T-helper 2 cell treated with Interferon-gamma antibody and Interleukin-4, amounts not matched to agents 100 ng/mL and 5 ng/mL, for 36 hours (primary cell): Measurements from ENCODE around the gene TMEM97. TPM values are rescaled to one million over a fixed set of nuclear protein-coding genes. Genes with fewer than 3 reads are reported as not detected.

Experiments
- intact Hi-C: fragments of 100-400 bp; cut with micrococcal nuclease; formaldehyde crosslinking; loops from one replicate; pipeline ENCODE4 v1.15.1; 2023
- total RNA-seq: library from RNA; stranded (reverse); gene quantifications from 2 replicates; pipeline ENCODE4 v1.2.3, GENCODE V29; 2022

The TMEM97 gene
- total RNA-seq, 1 donor from 2014 or later = 34.4 TPM

DNA sequence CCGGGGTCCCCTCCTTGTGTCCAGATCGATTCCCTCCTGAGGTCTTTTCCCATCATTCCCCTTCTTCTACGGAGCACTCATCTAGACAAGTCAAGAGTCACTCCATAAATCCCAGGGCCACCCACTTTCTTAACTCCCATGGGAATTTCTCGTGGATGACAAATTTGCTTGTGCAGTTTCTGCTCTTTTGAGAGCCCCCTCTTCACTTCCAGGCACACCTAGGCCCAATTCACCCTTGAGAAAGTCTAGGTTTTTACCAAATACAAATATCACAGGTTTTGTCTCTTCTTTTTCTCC, 38.8 kb downstream of the TMEM97 start:
- intact Hi-C loops = loop anchor here (1.0 kb wide), 4 partner anchors 13 to 39 kb away; partner anchors contain the start of genes IFT20, SARM1, TMEM97 and TNFAIP1

DNA sequence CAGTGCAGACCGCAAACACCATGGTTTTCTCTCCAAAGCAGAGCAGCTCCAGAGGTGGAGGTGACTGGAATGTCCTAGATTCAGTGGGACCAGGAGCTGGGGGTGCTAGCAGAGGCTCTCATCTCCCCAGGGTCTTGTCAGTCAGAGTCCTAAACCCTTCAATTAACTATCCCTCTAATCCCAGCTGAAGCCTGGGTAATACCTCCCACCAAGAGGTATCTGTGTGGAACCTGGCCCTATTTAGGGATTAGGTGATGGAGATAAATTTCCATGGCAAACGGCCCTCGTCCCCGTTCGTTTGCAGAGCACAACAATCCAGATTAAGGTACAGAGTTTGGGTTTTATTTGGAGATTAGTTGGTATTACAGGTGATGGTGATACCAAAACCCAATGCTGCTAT, 44.2 kb downstream of the TMEM97 start:
- intact Hi-C loops = no loop called here

GRCh38 chr17:28363776-28364650, 45.0 kb downstream of the TMEM97 start:
- intact Hi-C loops = no loop called here

DNA sequence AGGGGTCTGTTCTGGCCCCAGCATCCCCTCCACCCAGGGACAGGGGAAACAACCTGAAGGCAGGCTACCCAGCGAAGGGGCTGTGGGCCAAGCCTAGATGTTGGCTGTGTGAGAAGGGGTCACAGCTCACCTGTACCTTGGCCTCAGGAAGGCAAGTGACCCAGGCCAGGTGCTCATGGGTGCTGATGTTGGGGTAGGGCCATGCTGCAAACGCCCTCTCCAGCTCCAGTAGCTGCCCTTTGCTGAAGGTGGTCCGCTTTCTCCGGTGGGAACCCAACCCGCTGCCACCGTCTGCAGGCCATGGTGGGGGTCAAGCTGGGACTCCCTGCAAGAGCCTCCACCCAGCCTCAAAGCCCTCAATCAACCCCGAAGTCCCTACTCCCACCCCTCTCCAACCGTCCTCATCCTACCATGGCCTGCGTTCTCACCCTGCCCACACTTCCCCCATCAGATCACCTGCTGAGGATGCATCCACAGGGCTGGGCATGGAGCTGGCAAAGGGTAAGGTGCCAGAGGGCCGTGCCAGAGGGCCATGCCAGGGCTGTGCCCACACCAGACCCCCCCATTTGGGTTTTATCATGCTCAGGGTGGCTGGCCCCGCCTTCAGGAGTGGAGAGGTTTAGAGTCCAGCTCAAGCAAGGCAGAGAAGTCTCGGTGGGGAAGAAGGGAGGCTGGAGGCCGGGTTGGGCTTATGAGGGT, 45.8 kb downstream of the TMEM97 start, which contains the start of gene SEBOX:
TSS of gene SEBOX (minus strand) at position 535 of the 699 bp plus-strand sequence. CDS start at position 487, 48 bp downstream.
- intact Hi-C loops = no loop called here

DNA sequence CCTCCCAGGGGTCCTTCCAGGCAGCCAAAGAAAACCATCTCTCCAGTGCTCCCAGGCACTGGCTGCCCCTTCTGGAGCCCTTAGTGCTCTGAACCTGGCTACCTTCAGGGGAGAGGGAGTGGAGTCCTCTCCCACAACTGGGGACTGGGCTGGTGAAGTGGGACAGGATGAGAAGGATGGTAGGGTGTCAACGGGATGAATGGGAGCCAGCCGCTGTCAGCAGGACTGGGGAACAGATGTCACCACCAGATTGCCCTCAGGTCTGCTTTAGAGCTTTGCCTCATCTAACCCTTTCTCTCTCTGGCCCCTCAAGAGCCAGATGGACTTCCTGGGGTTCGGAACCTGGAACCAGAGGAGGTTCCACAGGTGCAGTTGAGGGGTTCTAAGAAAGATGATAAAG, 46.5 kb downstream of the TMEM97 start:
- intact Hi-C loops = no loop called here

GRCh38 chr17:28366605-28367004, 47.6 kb downstream of the TMEM97 start:
- intact Hi-C loops = no loop called here

DNA sequence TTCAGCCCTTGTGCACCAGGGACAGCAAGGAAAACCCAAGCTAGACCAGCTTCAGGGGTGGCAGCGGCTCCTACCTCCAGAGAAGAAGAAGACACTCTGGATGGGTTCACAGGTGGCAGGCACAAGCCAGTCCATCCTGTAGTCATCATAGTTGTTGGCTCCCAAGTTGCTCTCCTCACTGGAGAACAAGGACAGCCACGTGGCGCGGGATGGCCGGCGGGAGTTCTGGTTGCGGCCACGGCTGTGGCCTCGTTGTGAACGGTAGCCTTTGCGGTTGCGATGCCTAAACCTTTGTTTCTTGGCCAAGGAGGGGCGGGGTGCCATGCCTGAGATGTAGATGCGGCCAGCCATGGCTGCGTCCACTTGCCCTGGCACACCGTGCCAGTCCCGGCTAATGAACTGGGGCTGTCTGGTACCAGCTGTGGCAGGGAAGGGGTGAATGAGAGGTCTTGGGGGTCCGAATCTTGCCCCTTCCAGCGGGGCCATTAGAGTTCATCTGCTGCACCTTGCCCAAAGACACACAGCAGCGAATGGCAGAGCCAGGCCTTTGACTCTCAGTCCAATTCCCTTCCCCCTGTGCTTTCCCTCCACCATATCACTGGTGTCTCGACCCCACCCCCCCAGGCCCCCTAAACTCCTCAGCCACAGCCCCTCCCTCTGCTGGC, 48.8 kb downstream of the TMEM97 start:
- intact Hi-C loops = no loop called here

GRCh38 chr17:28368306-28368831, 49.4 kb downstream of the TMEM97 start:
- intact Hi-C loops = no loop called here

- intact Hi-C loops = no loop called here
Observed at GRCh38 chr17:28368915-28369683, 50.1 kb downstream of the TMEM97 start.

- intact Hi-C loops = loop anchor here (2.0 to 10.0 kb wide), 2 partner anchors 51 to 175 kb away; partner anchors contain the start of gene TMEM97
Observed at GRCh38 chr17:28369684-28370034, 50.7 kb downstream of the TMEM97 start.

GRCh38 chr17:28370035-28370743, 51.2 kb downstream of the TMEM97 start, which contains the start of gene VTN:
Gene VTN, minus strand, starts transcription at chr17:28370307. Its CDS starts 104 bp downstream, at chr17:28370203.
- intact Hi-C loops = loop anchor here (2.0 to 10.0 kb wide), 2 partner anchors 51 to 175 kb away; partner anchors contain the start of gene TMEM97

- intact Hi-C loops = loop anchor here (1.0 to 10.0 kb wide), 4 partner anchors 13 to 174 kb away; partner anchors contain the start of genes POLDIP2 and TMEM97
Observed at GRCh38 chr17:28370744-28371103, 51.7 kb downstream of the TMEM97 start.

DNA sequence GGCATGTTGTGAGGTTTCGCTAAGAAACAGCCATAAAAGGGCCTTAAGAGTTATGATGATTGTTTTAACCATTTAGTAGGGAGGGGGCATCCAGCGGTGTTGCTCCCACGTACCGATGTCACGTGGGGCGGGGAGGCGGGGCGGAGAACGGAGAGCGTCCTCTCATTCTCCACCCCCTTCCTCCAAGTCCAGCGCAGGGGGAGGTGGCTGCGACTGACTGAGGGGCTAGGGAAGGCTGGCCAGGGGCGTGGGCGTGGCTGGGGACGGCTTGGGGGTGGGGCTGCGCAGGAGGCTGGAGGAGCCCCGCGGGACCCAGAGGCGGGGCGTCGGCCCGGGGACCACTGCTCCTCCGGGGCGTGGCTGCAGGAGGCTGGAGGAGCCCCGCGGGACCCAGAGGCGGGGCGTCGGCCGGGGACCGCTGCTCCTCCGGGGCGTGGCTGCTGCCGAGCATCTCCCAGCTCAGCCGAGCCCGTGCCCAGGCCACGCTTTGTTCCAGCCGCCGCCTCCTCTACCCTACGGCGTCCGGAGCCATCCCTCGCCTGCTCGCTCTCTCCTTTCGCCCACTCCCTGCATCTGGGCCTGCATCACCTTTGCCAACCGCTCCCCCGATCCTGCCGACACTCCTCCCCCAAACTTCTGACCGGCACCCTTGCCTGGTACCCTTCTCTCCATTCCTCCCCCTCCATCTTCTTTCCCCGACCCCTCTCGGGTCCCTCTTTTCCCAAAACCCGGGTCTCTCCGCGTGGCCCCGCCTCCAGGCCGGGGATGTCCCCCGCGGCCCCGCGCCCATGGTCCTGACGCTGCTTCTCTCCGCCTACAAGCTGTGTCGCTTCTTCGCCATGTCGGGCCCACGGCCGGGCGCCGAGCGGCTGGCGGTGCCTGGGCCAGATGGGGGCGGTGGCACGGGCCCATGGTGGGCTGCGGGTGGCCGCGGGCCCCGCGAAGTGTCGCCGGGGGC, 52.5 kb downstream of the TMEM97 start, which contains the start of gene SARM1:
TSS of gene SARM1 (plus strand) at position 450 of the 958 bp plus-strand sequence. CDS start at position 789, 339 bp downstream.
- intact Hi-C loops = loop anchor here (1.0 to 10.0 kb wide), 4 partner anchors 13 to 173 kb away; partner anchors contain the start of genes POLDIP2 and TMEM97

GRCh38 chr17:28372203-28372944, 53.4 kb downstream of the TMEM97 start:
- intact Hi-C loops = loop anchor here (10.0 kb wide), 1 partner anchor 172 kb away; no protein-coding TSS in a partner anchor

GRCh38 chr17:28372945-28373274, 53.9 kb downstream of the TMEM97 start:
- intact Hi-C loops = loop anchor here (10.0 kb wide), 1 partner anchor 172 kb away; no protein-coding TSS in a partner anchor
